GM20431 (cell line): Measurements from ENCODE around the gene SGTA.

Experiments
- in situ Hi-C: fragments of 300-500 bp; cut with MseI, MboI; formaldehyde crosslinking; loops from one replicate; pipeline ENCODE4 v1.15.0; 2020; ENCODE audit warnings: low sequenced_read_pairs; ENCODE audit not compliant: unreplicated experiment

Gene SGTA

DNA sequence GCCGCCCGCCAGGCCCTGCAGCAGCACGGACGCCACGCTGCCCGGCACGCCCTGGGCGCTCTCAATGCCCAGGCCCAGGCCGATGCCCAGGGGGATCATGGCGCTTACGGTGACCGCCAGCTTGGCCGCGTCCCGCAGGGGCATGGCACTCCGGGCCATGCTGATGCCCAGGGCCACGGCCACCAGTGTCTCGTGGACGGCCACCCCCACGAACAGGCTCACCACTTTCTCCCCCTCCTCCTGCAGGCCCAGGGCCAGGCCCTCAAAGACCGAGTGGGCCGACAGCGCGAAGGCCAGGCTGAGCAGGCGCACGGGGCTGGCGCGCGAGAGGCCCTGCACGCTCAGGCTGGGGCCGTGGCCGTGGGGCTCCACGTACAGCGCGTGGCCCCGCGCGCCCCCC is 50.2 kb downstream of the SGTA start:
- in situ Hi-C loops = no loop called here

DNA sequence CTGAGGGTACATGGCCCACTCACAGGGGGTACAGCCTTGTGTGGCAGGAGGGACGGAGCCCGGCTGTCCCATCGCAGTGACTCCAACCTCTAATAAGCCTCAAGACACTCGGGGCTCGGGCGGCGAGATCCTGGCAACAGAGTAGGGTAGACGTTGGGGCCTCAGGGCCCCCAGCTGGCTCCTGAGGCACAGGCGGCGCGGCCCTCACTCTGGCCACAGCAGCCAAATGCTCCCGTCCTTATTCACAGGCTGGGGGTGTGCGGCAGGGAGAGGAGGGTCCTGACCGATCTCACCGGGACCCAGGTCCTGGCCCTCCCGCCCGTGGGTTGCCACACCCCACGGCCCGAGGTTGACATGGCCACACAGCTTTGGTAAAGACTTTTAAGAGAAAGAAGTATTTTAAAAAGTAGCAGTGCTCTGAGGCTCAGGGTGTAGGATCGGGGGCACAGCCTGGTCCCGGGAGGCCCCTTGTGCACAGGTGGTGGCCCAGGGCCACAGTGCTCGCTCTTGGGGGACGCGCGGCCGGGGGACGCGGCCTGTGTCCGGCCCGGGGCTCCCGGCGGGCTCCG is 50.8 kb downstream of the SGTA start:
- in situ Hi-C loops = no loop called here

DNA sequence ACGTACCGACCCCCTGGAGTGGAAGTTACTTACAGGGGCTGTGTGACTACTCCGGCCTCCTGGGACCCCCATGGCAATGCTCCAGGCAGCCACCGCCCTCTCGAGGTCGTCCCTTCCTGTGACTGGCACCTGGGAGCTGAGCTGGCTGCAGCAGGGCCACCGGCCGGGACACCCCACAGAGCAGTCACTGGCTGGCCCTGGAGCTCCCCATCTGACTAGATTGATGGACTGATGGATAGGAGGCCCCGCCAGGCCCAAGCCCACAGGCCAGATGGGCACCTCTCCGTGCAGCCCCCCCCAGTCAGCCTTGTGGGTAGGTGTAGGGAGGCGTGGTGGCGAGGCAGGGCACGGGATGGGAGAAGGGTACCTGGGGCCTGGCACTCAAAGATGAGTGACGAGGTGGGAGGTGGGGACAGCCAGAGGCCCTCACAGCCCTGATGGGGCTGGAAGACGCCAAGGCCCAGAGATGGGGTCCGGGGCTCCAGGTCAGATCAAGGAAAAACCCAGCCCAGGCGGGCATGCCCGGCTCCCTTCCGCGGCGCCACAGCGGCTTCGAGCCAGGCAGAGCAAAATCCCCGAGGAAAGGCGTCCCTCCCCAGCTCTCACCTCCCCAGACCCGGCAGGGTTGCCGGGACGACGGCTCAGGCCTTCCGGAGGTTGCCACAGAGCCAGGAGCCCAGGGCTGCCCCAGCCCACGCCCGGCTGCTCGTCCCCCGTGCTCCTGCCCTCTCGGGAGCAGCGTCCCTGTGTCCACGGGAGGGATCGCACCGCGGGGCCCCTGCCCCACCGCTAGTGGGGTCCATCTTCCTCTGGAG is 51.7 kb downstream of the SGTA start:
- in situ Hi-C loops = no loop called here

DNA sequence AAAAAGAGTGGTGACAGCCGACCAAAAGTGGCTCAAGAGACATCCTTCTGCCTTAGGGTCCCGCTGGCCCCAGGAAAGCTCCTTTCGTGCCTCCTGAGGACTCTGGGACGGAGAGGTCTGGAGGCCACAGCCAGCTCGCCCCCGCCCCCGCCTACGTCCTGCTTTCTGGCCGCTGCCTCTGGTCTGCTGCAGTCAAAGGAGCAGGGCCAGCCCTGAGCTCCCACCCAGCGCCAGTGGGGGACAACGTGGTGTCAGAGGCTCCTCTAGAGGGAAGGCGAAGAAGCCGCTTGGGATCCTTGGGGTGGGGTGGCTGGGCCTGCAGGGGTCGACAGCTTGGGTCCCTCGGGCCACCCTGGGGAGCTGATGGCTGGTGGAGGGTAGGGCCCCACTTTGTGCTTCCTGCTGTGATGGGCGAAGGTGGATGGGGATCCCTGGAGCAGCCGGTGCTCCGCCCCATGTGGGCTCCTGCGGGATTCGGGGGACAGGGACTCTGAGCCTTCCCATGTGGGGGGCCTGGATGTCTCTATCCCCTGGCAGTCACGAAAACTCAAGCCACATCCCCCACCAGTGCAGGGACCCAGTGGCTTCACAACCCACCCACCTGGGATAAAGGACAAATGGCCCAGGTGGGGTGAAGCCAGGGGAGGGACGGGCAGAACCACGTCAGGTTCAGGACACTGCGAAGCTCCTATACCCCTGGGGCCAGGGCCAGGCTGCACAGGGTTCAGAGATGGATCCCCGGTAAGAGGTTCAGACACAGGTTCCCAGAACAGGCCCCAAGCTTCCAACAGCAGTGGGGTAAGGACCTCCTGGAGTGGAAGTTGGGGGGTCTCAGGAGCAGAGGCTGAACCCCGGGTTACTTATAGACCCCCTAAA is 52.9 kb downstream of the SGTA start:
- in situ Hi-C loops = no loop called here

DNA sequence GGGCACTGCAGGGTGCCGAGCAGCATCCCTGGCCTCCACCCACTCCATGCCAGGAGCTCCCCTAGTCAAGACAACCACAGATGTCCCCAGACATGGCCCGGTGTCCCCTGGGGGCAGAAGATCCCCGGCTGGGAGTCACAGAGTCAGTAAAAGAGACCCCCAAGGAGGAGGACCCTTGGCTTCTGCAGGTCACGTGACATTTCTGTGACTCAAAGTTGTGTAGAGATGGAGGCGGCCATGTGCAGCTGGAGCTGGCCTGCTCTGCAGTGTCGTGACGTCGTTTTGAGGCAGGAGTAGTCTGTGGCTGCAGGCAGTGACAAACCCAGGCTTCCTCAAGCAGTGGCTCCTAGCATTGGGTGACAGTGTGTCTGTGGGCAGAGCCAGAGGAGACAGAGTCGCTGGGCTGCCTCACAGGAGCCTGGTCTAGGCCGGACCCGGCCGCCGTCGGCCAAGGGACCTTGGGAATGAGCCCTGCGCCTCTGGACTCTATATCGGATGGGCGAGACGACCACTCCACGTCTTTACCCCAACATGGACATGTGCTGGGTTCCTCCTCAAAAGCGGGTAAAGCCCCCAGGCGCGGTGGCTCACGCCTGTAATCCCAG is 54.2 kb downstream of the SGTA start:
- in situ Hi-C loops = no loop called here

DNA sequence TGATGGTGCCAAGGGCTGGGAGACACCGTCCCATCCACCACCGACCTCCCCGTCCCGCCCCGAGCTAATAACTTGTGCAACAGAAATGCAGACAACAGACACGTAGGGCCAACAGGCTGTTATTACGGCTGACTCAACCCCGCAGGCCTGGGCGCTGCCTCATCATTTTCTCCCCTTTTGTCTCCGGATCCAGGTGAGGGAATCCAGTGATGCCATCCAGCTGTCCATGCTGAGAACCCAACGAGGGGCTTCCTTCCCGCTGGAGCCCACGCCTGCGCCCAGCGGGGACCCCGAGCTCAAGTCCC is 55.5 kb downstream of the SGTA start:
- in situ Hi-C loops = no loop called here

DNA sequence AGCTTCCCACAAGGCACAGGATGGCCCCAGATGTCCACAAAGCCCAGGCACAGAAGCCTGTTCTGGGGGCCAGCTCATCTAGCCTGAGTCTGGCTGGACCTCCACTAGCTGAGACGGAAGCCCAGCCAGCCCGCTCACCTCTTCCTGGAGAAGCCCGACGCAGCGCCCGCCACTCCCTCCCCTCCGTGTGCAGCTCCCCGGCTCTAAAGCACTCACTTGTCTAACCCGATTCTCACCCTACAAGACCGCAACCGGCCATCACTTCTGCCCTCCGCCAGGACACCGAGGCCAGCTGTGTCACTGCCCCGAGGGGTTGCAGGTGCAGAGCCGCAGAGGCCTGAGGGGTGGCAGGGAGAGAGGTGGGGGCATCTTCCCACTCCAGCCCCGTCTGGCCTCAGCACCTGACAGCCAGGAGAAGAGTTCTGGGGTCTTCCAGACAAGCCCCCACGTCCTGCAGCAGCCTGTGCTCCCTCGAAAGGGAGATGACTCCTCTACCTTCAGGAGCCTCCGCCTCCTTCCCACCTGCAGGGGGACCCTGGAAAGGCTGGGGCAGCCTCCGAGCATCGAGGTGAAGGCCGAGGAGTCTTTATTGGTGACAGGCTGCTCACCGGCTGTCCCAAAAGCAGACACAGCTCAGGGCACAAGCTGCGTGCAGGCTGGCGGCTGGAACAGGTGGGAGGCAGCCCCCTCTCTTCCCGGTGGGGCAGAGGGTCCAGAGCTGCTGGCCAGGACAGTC is 56.0 kb downstream of the SGTA start:
- in situ Hi-C loops = no loop called here

DNA sequence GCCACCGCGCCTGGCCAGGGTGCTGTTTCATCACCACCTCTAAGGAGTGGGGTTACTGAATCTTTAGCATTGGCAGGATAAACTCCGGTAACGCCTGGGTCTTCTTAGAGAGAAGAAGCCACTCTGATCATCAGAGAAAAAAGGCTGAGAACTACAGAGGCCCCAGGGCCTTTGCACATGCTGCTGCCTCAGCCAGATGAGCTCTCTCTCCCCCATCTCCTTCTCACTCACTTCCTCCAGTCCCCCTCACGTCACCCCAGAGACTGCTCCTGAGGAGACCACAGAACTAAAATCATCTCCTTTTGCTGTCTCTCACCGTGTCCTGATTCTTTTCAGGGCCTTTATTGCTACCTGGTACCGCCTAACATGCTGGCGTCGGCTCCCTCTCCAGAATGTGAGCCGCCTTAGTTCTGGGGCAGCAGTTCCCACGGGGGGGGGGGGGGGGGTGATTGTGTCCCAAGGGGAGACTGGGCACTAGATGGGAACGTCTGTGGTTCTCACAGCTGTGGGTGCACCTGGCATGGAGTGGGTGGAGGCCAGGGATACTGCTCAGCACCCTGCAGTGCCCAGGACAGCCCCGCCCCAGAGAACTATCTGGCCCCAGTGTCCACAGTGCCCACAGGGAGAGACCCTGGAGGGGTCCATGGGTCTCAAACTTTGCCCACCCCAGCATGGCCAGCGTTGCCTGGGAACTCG is 56.8 kb downstream of the SGTA start:
- in situ Hi-C loops = no loop called here

DNA sequence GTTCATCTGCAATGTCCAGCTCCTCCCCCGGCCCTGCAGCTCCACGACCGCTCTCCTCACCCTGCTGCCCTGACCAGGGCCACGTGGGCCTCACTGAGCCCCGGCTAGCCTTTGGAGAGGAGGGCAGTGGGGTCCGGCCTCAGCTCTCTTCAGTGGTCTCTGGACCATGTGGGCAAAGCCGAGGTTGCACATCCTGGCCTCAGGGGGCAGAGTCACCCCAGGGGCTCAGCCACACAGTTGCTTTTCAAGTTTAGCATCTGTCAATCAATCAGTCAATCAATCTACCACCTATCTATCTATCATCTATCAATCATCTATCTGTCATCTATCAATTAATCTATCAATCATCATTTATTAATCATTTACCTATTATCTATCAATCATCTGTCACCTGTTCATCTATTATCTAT is 58.9 kb downstream of the SGTA start:
- in situ Hi-C loops = no loop called here

DNA sequence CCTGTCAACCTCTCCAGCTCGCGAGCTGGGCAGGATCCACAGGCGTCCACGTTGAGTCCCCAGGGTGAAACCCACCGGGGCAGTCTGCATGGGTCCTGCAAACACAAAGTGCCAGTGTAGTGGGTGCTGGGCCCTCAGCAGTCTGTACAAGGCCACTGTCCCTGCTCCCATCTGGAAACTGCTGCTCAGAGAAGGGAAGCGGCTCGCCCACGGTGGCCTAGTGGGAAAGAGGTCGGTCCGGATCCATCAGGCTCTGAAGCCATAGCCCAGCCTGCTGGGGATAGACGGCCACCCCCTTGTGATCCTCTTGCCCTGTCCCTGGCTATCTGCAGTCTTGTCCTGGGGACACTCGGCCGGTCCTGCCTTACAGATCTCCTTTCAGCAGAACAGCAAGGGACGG is 59.3 kb downstream of the SGTA start:
- in situ Hi-C loops = no loop called here

DNA sequence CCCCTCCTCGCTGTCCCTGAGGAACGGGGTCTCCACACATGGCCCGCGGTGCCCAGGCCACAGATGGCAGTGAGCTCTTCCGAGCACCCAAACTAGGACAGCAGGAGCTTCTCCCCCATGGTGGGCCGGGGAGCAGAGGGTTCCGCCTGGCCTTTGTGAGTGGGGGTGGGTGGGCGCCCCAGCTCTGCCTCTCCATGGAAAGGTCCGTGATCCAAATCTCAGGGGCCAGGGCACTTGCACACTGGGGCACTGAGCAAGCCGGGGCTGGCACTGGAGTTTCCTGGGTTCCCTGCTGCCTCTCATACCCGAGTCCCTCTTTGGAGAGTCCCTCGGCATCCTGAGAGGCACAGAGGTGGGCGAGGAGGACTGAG is 59.7 kb downstream of the SGTA start:
- in situ Hi-C loops = no loop called here

DNA sequence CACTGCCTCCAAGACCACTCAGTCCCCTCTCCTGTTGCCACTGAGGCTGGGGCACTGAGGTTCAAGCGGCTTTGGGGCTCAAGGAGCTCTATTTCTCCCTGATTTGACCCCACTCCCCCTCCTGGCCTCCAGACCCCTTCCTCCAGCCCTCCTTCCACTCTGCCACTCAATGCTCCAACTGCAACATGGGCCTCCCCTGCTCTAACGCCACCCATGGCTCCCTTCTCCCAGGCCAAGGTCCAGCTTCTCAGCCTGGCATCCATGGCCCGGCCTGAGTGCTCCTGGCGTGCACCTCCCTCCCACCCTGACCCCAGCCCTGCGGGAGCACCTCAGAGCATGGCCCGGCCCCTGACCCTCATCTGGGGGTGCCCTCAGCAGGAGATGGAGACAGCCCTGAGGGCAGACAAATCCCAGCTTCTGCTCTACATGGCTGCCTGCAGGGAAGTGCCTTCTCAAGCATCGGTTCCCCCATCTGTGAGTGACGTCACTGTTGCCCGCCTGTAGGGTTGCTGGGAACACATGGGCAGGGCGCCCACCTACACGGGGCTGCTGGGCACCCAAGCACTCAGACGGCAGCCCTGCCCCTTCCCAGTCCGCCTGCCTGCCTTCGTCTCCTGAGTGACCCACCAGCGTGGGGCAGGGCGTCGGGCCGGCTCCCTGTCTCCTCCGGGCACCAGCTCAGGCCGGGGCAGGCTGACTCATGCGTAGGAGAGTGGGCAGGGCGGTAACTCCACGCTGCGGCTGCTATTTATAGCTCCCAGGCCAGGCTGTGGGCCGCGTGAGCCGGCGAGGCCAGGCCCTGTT is 60.3 kb downstream of the SGTA start:
- in situ Hi-C loops = no loop called here

DNA sequence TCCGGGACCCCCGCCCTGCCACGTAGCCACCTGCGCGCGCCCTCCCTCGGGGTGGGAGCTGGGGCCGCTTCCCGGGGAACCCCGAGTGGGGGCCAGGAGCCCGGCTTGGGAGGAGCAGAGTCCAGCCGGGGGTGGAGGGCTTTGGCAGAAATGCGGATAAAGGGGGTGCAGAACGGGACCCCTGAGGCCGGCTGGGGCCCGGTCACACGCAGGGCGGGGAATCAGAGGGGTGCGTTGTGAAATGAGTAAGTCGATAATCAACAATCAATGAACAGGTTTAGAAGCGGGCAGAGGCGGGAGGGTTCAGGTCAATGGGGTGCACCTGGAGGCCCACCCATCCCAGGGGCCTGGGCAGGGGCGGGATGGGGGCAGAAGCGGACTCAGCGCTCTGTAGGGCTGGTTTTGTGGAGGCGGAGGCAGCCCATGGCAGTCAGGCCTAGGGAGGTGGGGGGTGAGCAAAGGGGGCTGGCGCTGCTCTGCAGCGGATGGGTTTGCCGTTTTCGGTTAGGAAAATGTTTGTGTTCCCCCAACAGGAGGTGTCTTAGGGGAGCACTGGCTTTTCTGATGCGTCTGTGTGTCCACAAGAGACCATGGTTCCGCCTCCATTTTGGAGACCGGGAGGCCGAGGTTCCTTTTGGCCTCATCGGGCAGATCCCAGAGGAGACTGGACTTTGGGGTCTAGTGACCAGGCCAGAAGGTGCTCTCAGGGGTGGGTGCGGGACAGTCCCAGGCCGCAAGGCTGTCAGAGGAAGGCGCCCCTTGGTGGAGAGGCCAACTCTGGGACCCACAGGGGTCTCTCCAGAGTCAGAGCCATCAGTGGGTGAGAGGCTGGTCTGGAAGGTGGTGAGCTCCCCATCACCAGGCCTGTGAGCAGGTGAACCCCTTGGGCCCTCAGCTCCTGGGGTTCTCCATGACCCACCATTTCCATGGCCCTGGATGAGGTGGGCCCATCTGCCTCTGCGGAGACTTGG is 61.2 kb downstream of the SGTA start:
- in situ Hi-C loops = no loop called here

DNA sequence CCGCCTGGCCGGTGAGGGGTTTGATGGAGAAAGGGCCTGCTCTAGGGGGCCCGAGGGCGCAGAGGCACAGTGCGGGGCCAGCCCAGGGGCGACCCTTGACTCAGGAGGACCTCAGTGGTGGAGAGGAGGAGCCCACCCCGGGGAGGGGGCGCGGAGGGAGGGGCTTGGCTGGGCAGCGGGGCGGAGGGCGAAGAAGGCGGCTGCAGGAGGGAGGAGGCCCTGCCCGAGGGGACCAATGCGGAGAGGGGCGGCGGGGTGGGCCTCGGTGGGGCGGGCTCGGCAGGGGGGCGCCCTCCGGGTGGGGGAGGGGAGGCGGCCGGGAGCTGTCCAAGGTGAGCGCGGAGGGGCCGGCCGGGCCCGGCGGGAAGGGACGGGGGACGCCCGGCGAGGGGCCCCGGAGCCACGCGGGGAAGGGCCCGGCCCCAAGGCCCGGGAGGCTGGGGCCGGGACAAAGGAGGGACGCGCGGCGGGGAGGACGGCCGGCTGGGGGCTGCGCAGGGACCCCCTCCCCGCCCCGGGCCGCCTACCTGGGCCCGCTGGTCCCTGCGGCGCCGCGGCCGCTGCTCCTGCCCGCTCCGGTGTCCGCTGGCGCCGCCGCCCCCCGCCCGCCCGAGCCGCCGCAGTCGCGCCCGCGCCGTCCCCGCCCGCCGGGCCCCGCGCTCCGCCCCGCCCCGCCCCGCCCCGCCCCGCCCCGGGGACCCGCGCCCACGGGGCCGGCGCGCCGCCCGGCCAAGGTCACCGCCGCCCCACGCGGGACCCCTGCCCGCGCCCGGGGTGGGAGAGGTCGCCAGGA is 62.1 kb downstream of the SGTA start, which contains the start of gene DIRAS1:
Gene DIRAS1, minus strand, starts transcription at position 596 of the 793 bp plus-strand sequence. CDS start 3,566 bp downstream, outside the sequence.
- in situ Hi-C loops = no loop called here

DNA sequence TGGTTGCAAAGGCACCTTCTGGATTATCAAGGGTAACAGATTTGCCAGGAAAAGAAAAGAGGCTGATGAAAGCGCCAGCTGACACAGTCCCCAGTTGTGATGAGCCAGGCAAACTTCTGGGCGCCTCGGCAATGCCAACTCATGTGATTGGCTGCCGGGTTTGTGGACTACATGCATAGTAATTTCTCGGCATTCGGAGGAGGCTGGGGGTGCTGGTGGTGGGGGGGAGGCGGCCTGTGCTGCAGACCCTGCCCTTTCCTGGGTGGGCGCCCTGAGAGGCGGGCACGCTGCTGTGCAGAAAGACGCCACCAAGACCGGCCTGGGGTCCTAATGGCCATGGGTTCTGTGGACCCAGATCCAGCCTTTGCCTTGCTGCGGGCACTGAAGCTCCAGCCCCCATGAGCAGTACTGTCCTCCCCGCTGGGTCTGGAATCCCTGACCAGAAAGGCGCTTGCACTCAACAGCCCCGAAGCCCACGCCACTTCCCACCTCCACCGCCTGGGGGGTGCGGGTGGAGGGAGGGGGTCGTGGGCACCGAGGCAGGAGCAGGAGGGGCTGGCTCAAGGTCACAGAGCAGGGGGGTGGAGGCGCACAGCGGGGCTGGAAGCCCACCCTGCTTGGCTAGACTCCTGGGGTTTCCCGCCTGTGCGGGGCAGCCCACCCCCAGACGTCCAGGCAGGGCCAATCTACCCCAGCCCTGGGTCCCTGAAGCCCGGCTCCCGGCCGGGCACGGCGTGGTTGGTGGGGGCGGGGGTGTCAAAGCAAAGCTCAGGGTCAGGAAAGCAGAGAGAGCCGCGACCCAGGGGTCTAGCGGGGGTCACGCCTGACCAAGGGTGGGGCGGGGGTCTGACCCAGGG is 62.9 kb downstream of the SGTA start:
- in situ Hi-C loops = no loop called here

DNA sequence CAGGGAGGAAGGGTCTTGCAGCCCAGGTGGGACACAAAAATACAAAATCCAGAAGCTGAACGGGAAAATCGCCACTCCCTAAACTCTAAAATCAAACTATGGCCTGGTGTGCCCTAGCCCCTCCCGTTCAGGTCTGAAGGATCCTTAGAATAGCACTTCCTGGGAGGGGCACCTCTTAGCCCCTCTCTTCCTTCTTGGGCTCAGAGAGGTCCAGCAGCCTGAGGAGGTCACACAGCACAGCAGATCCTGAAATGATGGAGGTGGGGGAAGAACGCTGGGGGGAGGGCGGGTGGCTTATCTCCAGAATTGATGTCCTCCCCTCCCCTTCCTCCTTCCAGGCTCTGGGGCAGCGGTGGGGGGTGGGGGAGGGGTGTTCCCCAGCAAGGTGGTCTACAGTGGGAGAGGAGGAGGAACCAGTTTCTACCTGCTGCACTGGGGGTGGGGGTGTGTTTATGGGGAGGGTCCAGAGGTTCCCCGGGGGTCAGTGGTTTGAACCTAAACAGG is 63.8 kb downstream of the SGTA start:
- in situ Hi-C loops = no loop called here
